Coronary artery (tissue), 2 donors: ENCODE data around the gene TSPAN4.

Experiments used
- DNase-seq: peaks from one replicate; pipeline ENCODE4 v3.0.0-alpha.2; 2017; ENCODE audit warnings: low spot score
- H3K27ac ChIP-seq, 2 donors: fragments of 200-600 bp; sonication (generic); one replicate each; pipeline ENCODE4 v1.5.1; 2016 to 2019
- H3K4me3 ChIP-seq: fragments of 200-600 bp; sonication (generic); 2 replicates; pipeline ENCODE4 v1.5.1; 2016; ENCODE audit warnings: mild to moderate bottlenecking, moderate library complexity
- CTCF ChIP-seq: fragments of 200-600 bp; sonication (generic); IDR thresholded peaks from one replicate; pipeline ENCODE4 v1.5.1; 2019; ENCODE audit warnings: antibody characterized with exemption

The TSPAN4 gene, protein sequence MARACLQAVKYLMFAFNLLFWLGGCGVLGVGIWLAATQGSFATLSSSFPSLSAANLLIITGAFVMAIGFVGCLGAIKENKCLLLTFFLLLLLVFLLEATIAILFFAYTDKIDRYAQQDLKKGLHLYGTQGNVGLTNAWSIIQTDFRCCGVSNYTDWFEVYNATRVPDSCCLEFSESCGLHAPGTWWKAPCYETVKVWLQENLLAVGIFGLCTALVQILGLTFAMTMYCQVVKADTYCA

GRCh38 chr11:842370-843002 is at the start of gene TSPAN4, which contains the start of gene POLR2L:
TSPAN4 (plus strand) TSS chr11:842852; CDS start chr11:850305, 7,453 bp downstream.
POLR2L (minus strand) TSS chr11:842529; CDS start chr11:842508, 21 bp downstream.
- peak; percentile 94 for DNase-seq
- H3K27ac ChIP-seq = peak within 1 kb of the TSS; percentile 92 to 96

DNA sequence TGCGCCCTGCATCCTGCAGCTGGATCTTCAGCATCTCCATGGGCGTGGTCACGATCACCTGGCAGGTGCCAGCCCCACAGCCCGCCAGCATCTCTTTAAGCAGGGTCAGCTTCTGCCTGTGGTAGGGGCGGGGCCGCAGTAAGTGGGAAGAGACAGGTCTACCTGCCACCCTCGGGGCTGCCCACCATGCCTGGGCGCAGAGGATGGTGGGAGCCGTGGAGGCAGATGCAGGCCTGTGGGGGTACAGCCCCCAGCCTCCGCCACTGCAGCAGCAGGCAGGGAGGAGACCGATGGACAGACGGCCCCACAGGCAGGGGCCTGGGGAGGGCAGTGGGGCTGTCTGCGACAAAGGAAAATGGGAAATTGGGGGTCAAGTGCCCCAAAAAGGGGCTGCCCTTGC is 49.8 kb upstream of the TSPAN4 start:
- no peak for TF ChIP-seq CTCF
- DNase-seq = no peak
- Histone ChIP-seq H3K4me3 (no peak overlapping the region), H3K27ac (no peak overlapping the region)

More at GRCh38 chr11:842370-843002, at the start of gene TSPAN4, which contains the start of gene POLR2L:
- H3K4me3 ChIP-seq = peak within 1 kb of the TSS; percentile 92
- TF ChIP-seq CTCF = no peak

DNA sequence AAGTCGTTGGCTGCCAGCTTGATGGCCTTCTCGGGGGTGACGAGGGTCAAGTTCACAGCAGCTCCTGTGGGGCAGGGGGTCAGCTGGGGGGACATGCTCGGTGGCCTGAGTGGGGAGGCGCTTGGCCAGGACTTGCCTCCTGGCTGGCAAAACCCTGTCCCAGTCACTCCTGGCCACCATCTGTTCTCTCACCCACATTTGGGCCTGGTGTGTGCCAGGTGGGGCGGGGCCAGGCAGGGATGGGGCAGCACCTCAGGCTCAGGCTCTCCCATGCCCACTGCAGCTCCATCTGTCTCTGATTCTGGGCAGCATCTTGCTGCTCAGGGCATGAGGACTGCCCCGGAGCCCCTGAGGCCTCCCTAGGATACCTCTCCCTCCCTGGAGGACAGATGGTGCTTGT is 49.1 kb upstream of the TSPAN4 start:
- H3K27ac ChIP-seq = no peak overlapping the region
- no peak for TF ChIP-seq CTCF
- no peak for DNase-seq
- no peak overlapping the region for H3K4me3 ChIP-seq

GRCh38 chr11:794013-794765 is 48.5 kb upstream of the TSPAN4 start:
- TF ChIP-seq CTCF = no peak
- DNase-seq = no peak
- Histone ChIP-seq H3K4me3 (no peak overlapping the region), H3K27ac (no peak overlapping the region)

DNA sequence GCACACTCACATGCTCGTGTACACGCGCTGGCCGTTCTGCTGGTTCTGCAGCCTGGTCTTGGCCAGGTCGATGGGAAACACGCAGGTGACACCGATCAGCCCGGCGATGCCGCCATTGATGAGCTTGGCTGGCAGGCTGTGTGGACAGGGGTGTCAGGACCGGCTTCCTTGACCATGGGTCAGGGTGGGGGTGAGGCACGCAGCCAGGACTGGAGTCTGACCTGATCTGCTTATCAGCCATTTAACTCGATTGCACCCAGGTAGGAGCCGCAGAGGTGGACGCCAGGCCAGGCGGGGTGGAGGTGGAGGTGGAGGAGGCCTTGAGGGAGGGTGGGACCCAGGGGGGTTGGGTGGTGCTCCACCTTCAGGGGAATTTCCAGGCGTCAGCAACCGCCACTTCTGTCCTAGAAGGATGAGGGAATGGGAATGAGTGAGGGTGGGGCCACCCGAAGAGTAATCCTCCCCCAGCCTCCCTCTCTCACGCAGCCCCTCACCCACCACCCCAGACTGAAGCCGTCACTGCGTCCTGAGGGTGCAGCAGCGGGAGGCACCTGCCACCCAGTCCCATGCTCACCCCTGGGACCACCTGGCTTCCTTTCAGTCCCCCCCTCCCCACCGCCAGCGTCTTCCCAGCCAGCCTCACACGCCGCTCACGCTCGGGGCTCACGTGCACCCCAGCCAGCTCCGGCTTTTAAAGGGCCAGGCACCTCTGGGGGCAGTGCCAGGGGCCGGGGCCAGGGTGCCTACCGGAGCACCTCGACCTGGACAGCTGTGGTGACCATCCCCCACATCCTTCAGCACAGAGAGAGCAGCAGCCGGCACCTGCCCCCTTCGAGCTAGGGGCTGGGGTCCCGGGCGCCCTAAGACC is 47.7 kb upstream of the TSPAN4 start:
- peak overlapping the region; percentile 87 for H3K4me3 ChIP-seq
- H3K27ac ChIP-seq = peak overlapping the region in 1 of 2 donors; percentile 86
- no peak for DNase-seq
- no peak for TF ChIP-seq CTCF
